Anterior cingulate cortex (tissue), 58 donors: ENCODE results near the gene CARD9.
"Not testable (repeated sequence)": the region's sequence is repeated elsewhere in the genome, so short reads cannot be mapped to it uniquely, and the experiment has no call there.

ENCODE experiments used
- DNase-seq, 58 donors: peaks; one replicate each; lab custom pipeline; 2025; lab: John Stamatoyannopoulos, UW

CARD9 gene

DNA sequence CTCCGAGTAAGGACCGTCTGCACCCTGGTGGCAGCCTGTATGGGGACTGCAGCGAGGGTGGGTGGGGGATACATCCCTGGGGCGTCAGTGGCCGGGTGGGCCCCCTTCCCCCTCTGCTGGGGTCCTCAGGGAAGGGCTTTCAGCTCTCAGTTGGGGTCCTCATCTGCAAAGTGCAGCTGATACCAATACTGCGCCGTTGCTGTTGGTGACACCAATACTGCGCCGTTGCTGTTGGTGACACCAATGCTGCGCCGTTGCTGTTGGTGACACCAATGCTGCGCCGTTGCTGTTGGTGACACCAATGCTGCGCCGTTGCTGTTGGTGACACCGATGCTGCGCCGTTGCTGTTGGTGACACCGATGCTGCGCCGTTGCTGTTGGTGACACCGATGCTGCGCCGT lies 21.6 kb downstream of the CARD9 start:
- not testable (repeated sequence) for DNase-seq

DNA sequence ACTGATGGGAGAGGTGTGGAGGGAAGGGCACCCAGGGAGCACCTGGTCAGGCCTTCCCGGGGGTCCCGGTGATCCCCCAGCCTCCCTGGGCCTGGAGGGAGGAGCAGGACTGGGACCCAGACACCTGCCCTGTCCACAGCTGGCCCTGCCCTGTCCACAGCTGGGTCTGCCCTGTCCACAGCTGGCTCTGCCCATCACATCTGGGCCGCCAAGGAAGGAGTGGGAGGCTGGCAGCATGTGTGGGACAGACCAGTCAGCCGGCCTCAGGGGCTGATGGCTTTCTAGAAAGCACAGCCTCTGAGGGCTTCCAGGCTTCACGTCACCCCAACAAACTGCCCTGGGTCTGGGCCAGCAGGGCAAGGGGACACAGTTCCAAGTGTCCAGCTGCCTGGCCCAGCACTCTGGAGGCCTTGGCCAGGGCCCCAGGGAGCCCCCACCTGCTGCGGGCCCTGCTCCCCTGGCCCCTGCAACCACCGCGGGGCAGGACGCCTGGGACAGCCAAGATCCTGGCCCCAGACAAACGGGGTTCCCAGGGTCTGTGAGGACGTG lies 22.1 kb downstream of the CARD9 start:
- peak in 5 of 58 donors; percentile 11 to 34 (median 21) for DNase-seq

DNA sequence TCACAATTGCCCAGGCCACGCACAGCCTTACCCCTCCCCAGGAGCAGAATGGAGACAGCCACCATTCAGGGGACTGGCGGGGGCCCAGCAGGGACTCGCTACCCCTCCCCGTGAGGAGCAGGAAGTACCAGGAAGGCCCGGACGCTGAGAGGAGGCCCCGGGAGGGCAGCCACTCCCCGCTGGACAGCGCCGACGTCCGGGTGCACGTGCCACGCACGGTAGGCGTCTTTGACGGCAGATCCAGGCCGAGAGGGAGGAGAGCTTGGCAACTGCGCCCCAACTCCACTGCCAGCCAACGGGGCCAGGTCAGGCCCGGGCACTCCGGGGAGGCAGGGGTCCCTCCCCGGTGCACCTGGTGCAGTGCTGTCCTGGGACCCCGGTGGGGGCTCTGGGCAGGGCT lies 23.9 kb downstream of the CARD9 start:
- DNase-seq, result no peak

DNA sequence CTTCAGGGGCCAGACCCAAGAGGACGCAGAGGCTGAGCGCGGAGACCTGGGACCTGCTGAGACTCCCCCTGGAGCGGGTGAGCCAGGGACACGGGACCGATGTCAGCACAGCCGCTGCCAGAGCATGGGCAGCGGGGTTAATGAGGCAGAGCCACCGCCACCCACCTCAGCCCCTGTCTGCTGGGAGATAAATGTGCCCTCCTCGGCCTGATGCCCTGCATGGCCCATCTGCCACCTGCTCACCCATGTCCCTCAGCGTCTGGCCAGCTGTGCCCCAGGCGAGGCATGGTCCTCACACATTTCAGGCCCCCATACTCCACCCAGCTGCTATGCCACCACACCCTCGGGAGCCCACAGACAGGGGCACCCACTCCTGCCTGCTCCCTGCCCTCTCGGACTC lies 24.8 kb downstream of the CARD9 start:
- DNase-seq, result no peak

DNA sequence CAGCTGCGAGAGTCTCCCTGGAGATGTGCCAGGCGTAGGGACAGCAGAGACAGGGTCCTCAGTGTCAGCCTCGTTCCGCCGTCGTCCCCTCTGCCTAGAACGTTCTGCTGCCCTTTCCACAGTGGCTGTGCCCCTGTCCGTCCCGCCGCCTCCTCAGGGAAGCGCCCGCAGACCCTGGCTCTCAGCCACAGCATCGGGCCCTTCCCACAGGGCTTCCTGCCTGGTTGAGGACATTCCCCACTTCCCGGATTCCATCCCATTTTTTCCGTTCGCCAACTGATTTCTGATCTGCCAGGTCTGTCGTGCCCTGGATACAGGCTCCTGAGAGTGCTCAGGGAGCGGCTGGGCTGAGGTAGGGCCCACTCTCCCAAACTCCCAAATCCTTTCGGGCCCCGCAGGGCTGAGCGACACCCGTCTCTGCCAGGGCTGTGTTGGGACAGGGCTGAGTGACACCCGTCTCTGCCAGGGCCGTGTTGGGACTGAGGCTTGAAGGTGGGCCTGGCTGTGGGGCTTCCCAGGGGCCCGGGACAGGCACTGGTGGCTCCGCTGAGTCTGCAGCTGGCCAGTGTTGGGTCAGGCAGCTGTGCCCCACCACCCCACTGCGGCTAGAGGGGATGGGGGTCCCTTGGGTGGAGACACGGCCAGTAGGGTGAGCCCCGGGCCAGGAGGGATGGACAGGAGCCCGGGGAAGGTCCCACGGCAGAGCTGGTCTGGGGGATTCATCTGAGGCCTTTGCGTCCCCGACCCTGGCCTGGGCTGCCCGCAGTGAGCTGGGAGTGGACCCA lies 25.8 kb downstream of the CARD9 start:
- DNase-seq, result peak in 1 of 58 donors; percentile 24

DNA sequence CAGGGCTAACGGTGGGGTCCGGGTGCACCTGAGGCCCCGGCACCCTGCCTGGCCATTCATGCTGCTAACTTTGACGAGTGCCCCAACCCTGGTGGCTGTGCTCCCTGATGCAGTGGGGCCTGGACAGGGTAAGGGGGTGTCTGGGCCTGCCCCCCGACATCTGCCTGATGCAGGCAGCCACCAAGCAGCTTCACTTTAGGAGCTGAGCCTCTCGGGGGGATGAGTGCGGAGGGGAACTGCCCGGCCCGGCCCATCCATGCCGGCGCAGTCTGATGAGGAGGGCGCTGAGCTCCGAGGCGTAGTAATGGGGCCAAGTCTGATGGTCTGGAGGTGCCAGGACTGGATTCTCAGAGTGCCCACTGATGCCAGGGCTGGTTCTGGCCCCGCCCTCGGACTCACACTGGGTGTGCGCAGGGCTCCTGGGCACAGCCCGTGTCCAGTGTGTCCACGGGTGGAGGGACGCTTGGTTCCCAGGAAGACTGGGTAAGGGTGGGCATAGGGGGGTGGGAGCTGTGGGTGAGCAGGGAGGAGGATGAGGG lies 26.5 kb downstream of the CARD9 start:
- peak in 1 of 58 donors; percentile 6 for DNase-seq

DNA sequence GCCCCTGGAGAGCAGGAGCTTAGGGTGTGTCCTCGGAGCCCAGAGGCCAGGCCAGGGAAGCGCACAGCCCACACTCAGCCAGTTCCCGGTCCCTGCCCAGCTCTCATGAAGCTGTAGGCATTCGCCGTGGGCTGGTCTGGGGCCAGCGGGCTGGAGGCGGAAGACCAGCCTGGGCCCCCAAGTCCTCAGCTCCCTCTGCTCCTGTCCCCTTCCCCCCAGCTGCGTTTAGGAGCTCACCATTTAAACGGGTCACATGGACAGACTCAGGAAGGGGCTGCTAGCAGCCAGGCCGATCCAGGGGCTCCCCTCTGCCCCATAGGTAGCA lies 27.4 kb downstream of the CARD9 start:
- DNase-seq, result no peak

DNA sequence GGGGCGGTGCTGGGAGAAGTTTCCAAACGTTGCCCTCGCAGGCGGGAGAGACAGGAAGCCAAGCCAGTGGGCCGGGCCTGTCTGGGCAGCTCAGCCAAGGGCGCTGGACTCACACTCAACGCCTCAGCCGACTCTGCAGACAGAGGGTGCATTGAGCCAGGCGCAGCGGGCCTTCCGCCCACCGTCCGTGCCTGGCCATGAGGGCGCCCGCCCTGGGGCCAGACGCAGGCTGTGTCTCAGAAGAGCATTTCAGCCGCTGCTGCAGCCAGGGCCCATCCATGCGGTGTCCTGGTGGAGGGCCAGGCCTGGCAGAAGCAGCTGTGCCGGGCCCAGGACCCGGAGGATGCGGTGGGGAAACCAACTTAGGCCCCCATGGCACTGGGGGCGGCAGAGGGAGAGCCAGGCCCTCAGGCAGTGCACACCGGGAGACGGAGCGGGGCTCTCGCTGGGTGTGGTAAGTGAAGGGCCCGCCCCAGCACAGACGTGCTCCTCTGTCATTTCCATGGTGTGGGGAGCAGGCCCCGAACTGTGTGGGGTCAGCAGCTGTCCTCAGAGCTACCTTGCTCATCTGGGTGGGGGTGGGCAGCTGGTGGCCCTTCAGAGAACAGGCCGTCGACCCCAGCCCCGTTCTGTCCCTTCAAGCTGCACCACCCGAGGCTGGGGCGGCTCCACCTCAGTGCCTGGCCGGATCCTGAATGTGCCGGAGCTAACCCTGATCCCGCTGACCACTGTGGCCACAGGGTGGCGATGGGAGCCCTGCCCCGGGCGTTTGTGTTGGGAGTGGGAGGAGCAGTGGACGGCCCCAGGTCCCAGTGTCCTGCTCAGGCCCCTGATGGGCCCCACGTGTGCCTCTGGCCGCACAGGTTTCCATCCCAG lies 27.9 kb downstream of the CARD9 start:
- peak in 55 of 58 donors; percentile 16 to 92 (median 79) for DNase-seq

DNA sequence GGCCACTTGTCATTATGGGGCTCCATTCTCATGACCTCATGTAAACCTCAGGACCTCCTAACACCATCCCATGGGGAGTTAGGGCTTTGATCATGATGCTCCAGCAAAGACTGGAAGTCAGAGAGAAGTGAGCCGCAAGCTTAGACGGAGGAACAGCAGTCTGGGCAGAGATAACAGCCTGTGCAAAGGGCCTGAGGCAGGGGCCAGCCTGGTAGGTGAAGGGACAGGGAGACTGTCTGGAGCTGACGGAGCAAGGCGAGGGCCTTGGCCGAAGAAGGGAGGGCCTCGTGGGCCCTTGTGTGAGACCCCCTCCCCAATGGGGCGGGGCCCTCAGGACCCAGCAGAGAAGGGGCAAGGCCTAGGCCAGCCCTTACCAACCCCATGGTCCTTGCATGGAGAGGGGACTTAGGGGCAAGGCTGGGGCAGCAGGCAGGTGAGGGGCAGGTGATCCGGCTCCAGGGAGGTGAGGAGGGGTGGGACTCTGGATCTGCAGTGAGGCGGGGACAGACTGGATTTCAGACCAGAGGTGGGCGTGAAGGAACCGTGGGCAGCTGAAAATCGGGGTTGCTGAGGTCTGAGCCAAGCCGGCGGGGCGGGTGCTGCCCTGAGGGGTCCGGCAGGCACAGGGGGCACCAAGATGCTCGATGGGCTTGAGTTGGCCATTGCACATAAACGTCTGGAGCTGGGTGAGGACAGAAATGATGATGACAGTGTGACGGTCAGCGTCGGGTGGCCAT lies 28.8 kb downstream of the CARD9 start:
- no peak for DNase-seq

DNA sequence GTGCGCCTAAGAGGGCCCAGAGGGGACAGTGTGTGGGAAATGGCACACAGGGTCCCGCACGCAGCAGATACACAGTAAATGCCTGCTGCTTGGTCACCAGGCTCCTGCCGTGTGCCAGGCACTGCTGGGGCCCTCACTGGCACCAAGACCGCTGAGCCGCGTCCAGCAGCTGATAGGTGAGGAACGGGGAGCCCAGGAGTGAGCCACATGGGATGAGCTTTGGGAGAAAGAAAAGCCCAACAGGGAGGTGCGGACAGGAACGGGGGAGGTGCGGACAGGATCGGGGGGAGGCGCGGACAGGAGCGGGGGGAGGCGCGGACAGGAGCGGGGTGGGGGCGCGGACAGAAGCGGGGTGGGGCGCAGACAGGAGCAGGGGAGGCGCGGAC lies 29.6 kb downstream of the CARD9 start:
- DNase-seq, result no peak

DNA sequence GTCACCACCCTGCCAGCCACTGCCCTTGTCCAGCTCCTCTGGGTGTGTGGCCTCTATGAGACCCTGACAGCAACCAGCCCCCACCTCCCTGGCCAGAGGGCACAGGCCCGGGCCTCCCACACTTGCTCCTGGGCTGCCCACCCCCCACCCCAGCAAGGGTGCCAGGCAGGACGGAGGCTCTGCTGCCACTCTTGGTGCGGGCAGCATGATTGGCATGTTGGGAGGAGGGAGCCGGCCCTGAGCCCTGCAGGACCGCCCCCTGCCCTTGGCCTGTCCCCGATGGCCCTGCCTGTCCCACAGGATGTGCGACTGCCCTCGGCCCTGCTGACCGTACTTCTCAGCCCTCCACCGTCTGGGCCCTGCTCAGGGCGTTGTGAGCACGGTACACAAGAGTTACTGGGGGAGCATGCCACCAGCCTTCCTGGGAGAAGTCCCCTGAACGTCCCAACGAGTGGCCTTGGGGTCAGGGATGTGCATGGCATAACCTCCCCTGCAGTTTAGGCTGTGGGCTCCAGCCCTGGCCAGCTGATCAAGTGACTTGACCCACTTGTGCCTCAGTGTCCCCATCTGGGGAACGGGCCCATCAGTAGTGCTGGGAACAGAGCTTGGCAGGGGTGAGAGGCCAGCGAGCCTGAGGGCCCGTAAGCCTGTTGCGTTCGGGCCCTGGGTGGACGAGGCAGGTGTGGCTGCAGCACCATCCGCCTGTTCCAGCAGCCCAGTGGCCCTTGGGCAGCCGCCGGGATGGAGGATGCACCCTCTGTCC lies 30.2 kb downstream of the CARD9 start:
- DNase-seq, result peak in 1 of 58 donors; percentile 49

DNA sequence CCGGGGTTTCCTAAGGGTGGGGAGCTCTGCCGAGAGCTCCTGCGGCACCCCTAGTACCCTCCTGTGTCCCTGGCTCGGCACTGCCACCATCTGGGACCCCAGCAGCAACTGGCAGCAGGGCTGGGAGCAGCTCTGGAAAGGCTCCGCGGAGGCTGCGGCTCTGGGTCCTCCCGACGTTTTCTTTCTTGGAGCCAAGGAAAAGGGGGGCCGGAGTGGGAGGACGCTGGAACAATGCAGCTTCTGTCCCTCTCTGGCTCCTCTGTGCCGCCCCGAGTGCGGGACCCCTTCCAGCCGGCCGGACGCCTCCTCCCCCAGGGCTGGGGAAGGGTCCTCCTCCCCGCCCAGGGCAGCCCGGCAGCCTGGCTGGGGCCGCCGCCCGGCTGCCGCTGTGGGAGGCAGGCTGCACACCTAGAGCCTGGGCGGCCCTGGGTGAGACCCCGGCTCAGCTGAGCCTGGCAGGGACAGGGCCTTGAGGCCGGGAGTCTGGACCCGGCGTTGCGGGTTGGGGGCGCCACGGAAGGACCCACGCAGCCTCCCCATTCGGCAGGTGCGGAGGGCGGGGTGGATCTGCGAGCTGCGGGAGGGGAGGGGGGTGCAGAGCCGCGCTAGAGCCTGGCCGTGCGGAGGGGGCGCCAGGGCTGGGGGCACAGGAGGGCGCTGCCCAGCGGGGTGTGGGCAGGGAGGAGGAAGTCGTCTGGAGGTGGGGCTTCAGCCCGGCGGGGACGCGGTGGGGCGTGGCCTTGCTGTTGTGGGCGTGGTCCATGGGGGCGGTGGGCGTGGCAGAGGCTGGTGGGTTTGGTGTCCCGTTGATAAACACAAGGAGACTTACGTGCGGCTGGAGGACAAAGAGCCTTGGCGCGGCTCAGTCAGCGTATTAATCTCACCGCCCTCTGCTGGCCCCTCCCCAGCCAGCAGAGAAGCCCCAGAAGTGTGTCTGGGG lies 31.0 kb downstream of the CARD9 start:
- peak in 52 of 58 donors; percentile 22 to 84 (median 64) for DNase-seq

DNA sequence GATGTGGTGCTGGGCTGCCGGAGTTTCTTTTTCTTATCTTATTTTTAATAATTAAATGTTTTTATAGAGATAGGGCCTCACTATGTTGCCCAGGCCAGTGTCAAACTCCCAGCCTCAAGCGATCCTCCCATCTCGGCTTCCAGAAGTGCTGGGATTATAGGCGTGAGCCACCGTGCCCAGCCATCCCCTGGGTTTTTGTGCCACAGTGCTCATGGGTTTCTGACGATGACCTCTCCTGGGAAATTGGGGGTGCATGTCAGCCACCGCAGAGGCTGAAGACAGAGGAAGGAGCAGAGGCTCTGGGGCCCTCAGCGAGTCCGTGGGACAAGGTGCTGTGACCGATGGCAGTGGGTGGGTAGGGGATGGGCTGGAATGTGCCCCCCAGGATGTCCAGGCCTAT lies 31.7 kb downstream of the CARD9 start:
- DNase-seq, result no peak

DNA sequence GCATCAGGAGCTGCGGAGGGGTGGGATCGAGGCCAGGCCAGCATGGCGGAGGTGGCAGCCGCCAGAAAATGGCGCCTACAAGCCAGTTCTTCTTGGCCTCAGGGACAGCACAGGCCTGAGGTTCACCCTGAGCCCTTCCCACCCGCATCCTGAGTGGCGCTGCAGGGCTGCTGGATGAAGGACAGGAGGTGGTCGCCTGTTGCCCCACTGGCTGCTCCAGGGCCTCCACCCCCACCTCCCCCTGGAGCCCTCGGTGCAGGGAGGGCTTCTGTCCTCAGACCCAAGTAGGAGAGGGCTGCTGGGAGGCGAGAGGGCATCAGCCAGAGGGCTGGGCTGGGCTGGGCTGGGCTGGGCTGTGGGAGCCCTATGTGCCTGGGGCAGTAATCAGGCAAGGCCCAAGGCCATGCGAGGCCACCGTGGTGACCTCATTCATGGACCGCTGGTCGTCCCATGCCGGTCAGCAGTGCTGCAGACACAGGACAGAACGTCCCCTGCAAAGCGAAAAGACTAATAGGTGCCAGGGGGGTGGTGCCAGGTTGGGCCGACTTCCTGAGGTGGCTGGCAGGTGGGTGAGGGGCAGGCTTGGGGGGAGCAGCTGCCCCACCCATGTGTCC lies 32.3 kb downstream of the CARD9 start:
- DNase-seq, result peak in 1 of 58 donors; percentile 17

DNA sequence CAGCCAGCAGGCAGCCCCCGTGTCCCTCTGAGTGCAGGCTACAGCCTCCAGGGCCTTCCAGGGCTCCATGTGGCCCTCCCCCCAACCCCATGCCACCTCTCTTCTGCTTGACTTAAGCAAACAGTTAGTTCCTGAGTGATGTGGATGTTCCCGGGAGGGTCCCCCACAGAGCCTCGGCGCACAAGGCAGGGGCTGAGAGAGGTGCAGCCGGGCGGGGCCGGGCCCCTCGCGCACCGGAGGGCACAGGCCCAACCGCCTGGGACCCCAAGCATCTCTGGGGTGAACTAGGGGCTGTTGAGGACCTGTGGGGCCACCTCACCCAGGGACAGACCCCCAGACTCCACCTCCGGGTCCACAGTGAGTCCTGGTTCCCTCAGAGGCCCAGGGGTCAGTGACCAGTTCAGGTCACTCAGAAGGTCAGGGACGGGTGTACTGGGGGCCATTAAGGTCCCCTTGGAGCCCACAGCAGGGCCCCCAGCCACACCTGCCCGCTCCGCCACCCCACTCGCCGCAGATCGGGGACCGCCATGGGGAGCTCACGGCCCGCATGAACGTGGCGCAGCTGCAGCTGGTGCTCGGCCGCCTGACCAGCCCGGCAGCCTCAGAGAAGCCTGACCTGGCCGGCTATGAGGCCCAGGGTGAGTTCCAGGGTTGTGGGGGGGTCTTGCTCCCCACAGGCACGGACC lies 33.0 kb downstream of the CARD9 start:
- DNase-seq, result no peak

DNA sequence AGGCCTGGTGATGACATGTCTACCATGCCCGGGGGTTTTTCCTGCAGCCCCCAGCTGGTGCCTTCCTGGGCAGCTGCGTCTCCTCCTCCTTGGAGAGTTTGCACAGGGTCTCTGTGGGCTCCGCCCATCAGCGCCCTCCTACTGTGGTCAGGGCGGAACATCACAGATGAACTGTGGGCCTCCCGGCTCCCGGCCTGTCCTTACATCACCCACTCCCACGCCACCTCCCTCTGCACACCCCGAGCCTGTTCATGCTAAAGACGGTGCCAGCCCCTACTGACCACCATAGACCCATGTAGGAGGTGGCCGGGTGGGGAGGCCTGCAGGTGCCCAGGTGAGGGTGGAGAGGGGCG lies 33.5 kb downstream of the CARD9 start:
- no peak for DNase-seq

DNA sequence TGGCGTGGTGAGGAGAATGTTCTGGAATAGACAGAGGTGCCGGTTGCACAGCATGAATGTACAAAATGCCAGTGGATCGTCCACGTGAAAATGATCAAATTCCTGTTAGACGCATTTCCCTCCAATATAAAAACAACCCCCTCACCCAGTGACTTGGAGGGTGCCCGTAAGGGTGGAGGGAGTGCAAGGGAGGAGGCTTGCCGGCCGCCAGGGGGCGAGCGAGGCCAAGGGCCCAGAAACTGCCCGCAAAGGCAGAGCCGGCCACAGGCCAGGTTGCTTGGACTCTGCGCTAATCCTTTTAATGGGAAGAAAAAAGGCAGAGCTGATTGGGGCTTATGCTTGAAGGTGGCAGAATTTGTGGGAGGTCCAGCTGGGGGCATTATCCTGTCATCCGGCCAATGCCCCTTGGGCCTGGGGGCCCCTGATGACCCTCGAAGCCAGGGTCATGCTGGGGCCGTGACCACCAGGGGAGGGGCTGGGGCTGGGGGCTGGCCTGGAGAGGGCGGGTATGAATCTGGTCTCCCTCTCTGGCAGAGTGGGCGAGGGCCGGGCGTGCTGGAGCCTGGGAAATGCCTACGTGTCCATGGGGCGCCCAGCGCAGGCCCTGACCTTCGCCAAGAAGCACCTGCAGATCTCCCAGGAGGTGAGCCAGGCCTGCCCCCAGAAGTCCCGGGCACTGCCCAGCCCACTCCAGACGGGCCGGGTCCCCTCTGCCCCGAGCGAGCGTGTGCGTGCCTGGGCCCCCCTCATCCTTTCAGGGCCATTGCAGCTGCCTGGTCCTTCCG lies 34.1 kb downstream of the CARD9 start:
- peak in 43 of 58 donors; percentile 12 to 70 (median 41) for DNase-seq
